CD4-positive, alpha-beta T cell (primary cell): ENCODE measurements around the gene CHRDL2. TPM values are rescaled to one million over a fixed set of nuclear protein-coding genes. Genes with fewer than 3 reads are reported as not detected.

ENCODE experiments used
- ATAC-seq: fragments of 200-7000 bp; cut with Tn5 transposase; one replicate; pipeline ENCODE4 v1.10.0; 2022; ENCODE audit warnings: mild to moderate bottlenecking; ENCODE audit not compliant: poor library complexity
- CTCF ChIA-PET: fragments of 350-600 bp; sonication (Branson Sonifier 250); formaldehyde crosslinking; loops from one replicate; lab custom pipeline; 2021; ENCODE audit warnings: antibody characterized with exemption, inconsistent platforms; lab: Charles Lee
- POLR2A ChIA-PET: fragments of 350-600 bp; sonication (Branson Sonifier 250); formaldehyde crosslinking; loops from one replicate; lab custom pipeline; 2021; ENCODE audit warnings: antibody characterized with exemption, inconsistent platforms; lab: Charles Lee
- DNase-seq, 14 experiments: peaks; one replicate each; pipeline ENCODE4 v3.0.0-alpha.2; 2013 to 2020; ENCODE audit warnings: mixed read lengths in 2 of 14
- H3K27ac ChIP-seq, 2 donors: one replicate each; pipeline versions ENCODE4 v1.5.1 to v1.7.0; 2013; ENCODE audit warnings: low read length in 2 of 2, low read depth in 1 of 2, mild to moderate bottlenecking in 1 of 2
- H3K27me3 ChIP-seq, 2 experiments: 1 replicate in 1 of 2; 2 replicates in 1 of 2; pipeline versions ENCODE4 v1.6.1 to v1.7.0; 2013; ENCODE audit warnings: low read length in 2 of 2, control low read depth in 1 of 2, mild to moderate bottlenecking in 1 of 2, moderate library complexity in 1 of 2; ENCODE audit not compliant: insufficient read depth in 2 of 2, control insufficient read depth in 1 of 2
- H3K36me3 ChIP-seq: one replicate; pipeline ENCODE4 v1.6.1; 2013; ENCODE audit warnings: low read length, control low read depth; ENCODE audit not compliant: insufficient read depth
- H3K4me1 ChIP-seq: one replicate; pipeline ENCODE4 v1.6.1; 2013; ENCODE audit warnings: low read length, control low read depth; ENCODE audit not compliant: insufficient read depth
- H3K4me3 ChIP-seq: one replicate; pipeline ENCODE4 v1.5.1; 2013; ENCODE audit warnings: mild to moderate bottlenecking, low read length, moderate library complexity
- H3K9me3 ChIP-seq, 2 experiments: 1 replicate in 1 of 2; 2 replicates in 1 of 2; pipeline versions ENCODE4 v1.6.1 to v1.7.0; 2013; ENCODE audit warnings: low read length in 2 of 2, mild to moderate bottlenecking in 2 of 2, control low read depth in 1 of 2, moderate library complexity in 1 of 2; ENCODE audit not compliant: control insufficient read depth in 1 of 2, insufficient read depth in 1 of 2
- H3K27ac Mint-ChIP-seq: one replicate; pipeline ENCODE4 v1.8.0; 2020; ENCODE audit warnings: mixed read lengths
- H3K27me3 Mint-ChIP-seq: one replicate; pipeline ENCODE4 v1.8.0; 2021; ENCODE audit warnings: mixed read lengths
- H3K36me3 Mint-ChIP-seq: one replicate; pipeline ENCODE4 v1.8.0; 2021; ENCODE audit warnings: low read depth, mixed read lengths
- H3K4me1 Mint-ChIP-seq: one replicate; pipeline ENCODE4 v1.8.0; 2021; ENCODE audit warnings: low read depth, mixed read lengths
- H3K4me3 Mint-ChIP-seq: one replicate; pipeline ENCODE4 v1.8.0; 2020; ENCODE audit warnings: mild to moderate bottlenecking, mixed read lengths
- H3K9me3 Mint-ChIP-seq: one replicate; pipeline ENCODE4 v1.8.0; 2020; ENCODE audit warnings: mixed read lengths
- intact Hi-C, 2 experiments: fragments of 100-400 bp; cut with DNase I in 1 of 2; cut with micrococcal nuclease in 1 of 2; formaldehyde crosslinking; loops; one replicate each; pipeline versions ENCODE4 v1.15.1 to v1.9.0; 2023 to 2025; cut with DNase I, micrococcal nuclease
- total RNA-seq, 174 experiments: library from RNA in 2 of 174; stranded (reverse) in 2 of 174; gene quantifications; one replicate each; pipeline ENCODE4 v1.2.3 and lab custom pipeline; 2021 to 2026
- TF ChIP-seq, protein P1 (sequence below): fragments of 200-600 bp; IDR thresholded peaks from one replicate; pipeline ENCODE4 v1.8.0; 2022; ENCODE audit warnings: antibody characterized with exemption, mild to moderate bottlenecking

CHRDL2 gene
- total RNA-seq, 2 experiments from 2014 or later = not detected

DNA sequence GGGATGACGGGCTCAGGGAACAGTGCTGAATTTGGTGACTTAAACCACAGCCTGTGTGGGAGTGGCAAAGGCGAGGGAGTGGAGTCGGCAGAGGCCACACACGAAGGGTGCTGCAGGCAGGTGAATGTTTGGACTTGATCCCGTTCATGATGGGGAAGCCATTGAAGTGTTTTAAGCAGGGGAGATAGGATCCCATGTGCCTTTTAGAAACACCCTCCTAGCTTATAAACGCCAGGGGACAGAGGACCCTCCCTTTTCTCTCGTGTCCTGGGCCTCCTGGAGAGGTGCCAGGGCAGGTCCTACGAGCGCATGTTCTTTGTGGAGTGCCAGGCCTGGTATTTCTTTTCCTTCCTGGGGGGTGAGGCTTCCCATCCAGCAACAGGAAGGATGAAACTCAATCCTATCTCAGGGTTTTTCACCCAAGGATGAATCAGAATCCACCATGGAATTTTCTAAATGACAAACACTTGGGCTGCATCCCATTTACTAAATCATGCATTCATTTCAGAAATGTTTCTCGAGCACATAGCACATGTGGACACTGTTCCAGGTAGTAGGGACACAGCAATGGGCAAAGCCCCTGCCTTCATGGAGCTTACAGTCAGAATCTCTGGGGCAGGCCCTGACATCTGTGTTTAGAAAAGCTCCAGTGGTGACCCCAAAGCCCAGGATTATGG is 59.6 kb downstream of the CHRDL2 start:
- intact Hi-C loops = no loop called here
- H3K4me1 Mint-ChIP-seq = no peaks in the 10 kb centered on the region
- TF ChIP-seq, protein P1, sequence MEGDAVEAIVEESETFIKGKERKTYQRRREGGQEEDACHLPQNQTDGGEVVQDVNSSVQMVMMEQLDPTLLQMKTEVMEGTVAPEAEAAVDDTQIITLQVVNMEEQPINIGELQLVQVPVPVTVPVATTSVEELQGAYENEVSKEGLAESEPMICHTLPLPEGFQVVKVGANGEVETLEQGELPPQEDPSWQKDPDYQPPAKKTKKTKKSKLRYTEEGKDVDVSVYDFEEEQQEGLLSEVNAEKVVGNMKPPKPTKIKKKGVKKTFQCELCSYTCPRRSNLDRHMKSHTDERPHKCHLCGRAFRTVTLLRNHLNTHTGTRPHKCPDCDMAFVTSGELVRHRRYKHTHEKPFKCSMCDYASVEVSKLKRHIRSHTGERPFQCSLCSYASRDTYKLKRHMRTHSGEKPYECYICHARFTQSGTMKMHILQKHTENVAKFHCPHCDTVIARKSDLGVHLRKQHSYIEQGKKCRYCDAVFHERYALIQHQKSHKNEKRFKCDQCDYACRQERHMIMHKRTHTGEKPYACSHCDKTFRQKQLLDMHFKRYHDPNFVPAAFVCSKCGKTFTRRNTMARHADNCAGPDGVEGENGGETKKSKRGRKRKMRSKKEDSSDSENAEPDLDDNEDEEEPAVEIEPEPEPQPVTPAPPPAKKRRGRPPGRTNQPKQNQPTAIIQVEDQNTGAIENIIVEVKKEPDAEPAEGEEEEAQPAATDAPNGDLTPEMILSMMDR = no peak
- H3K27me3 ChIP-seq = no peaks in the 10 kb centered on the region
- no peak for ATAC-seq
- no peaks in the 10 kb centered on the region for H3K27me3 Mint-ChIP-seq
- peak in 1 of 14 experiments; percentile 2 for DNase-seq
- no peaks in the 10 kb centered on the region for H3K36me3 Mint-ChIP-seq
- no peaks in the 10 kb centered on the region for H3K9me3 Mint-ChIP-seq
- ChIA-PET POLR2A (no interaction called here), CTCF (interaction anchor here (1.0 kb wide), 1 partner anchor 16 kb away, joined by 4 read pairs; no protein-coding TSS in a partner anchor)
- H3K36me3 ChIP-seq = no peaks in the 10 kb centered on the region
- H3K4me3 ChIP-seq = no peak overlapping the region
- H3K27ac ChIP-seq = no peak overlapping the region
- no peaks in the 10 kb centered on the region for H3K4me1 ChIP-seq
- H3K4me3 Mint-ChIP-seq = no peak overlapping the region
- H3K27ac Mint-ChIP-seq = no peak overlapping the region
- H3K9me3 ChIP-seq = no peaks in the 10 kb centered on the region

DNA sequence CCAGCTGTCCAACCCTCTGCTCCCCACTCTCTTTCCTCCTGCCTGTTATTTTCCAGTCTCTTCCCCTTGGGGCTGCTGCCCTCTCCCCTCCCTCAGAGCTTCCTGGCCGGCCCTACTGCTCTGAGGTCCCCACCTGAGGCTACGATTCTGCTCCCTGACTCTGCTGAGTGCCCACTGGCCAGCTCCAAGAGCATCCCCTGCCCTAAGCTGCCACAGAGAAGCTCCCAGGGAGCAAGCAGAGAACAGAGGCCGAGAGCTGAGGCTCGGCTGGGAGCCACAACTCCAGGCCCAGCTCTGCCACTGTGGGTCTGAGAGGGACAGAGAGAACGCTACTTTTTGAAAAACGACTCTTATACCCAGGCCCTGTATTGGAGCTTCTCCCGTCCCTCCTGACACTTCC is 61.1 kb downstream of the CHRDL2 start:
- Mint-ChIP-seq H3K4me1 (no peaks in the 10 kb centered on the region), H3K4me3 (no peak overlapping the region), H3K27ac (no peak overlapping the region), H3K9me3 (no peaks in the 10 kb centered on the region), H3K27me3 (no peaks in the 10 kb centered on the region), H3K36me3 (no peaks in the 10 kb centered on the region)
- Histone ChIP-seq H3K9me3 (no peaks in the 10 kb centered on the region), H3K4me1 (no peaks in the 10 kb centered on the region), H3K36me3 (no peaks in the 10 kb centered on the region), H3K27ac (no peak overlapping the region), H3K27me3 (no peaks in the 10 kb centered on the region), H3K4me3 (no peak overlapping the region)
- DNase-seq (no peak), ATAC-seq (no peak)
- intact Hi-C loops = no loop called here
- TF ChIP-seq, protein P1 = no peak
- ChIA-PET POLR2A (no interaction called here), CTCF (no interaction called here)

DNA sequence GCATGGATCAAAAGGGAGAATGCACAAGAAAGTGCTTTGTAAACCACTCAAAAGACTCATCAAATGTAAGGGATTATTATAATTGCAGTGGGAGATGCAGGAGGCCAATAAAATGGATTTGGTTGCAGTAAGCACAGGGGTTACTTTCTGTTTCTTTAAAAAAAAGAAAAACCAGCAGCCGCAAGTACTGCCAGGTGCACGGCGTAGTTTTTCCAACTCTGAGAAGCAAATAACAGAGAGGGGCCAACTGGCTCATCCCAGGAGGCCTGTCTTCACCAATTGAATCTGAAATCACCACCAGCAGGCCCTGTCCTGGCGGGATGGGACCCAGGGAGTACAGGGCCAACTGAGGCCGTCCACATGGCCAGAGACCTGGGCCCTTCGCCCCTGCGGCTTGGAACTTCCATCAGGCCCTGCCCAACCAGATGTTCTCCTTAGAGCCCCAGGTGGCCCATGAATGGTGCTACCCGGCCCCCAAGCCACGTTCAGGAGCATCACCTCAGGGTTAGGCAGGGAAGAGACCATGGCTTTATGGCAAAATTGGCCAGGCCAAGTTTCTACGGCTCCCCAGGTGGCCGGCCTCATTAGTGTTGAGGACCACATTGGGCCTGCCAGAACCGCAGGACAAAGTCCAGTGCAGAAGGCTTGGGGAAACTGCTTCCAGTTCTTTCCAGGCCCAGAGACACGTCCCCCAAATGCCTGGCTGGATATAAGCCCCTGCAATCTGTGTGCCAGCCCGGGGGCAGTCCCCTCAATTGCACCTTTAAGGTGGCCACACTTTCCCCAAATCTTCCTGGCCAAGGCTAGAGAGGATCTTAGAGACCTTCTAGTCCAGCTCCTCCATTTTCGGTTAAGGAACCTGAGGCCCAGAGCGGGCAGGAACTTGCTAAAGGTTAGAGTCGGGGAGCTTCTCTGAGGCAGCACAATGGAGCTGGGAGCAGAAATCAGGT is 61.7 kb downstream of the CHRDL2 start:
- DNase-seq = no peak
- Histone ChIP-seq H3K36me3 (no peaks in the 10 kb centered on the region), H3K4me3 (no peak overlapping the region), H3K9me3 (no peaks in the 10 kb centered on the region), H3K27ac (no peak overlapping the region), H3K27me3 (no peaks in the 10 kb centered on the region), H3K4me1 (no peaks in the 10 kb centered on the region)
- POLR2A ChIA-PET = no interaction called here
- Mint-ChIP-seq H3K36me3 (no peaks in the 10 kb centered on the region), H3K4me3 (no peak overlapping the region), H3K9me3 (no peaks in the 10 kb centered on the region), H3K27me3 (no peaks in the 10 kb centered on the region), H3K4me1 (no peaks in the 10 kb centered on the region), H3K27ac (no peak overlapping the region)
- intact Hi-C loops = no loop called here
- no peak for ATAC-seq
- TF ChIP-seq, protein P1 = no peak
- CTCF ChIA-PET = no interaction called here
